HEK293 (cell line): ENCODE results near the gene GTF3C1.

Experiments used
- CTCF ChIA-PET: fragments of 350-600 bp; formaldehyde crosslinking; extraction: SDS; loops from one replicate; lab custom pipeline; 2021; ENCODE audit warnings: antibody characterized with exemption; lab: Yijun Ruan, JAX
- POLR2A ChIA-PET: fragments of 300-600 bp; formaldehyde crosslinking; extraction: SDS; loops from one replicate; lab custom pipeline; 2020; ENCODE audit warnings: antibody characterized with exemption, inconsistent platforms; lab: Yijun Ruan, JAX
- H3K27ac ChIP-seq: fragments of 200-500 bp; sonication (Bioruptor generic); 2 replicates; pipeline ENCODE4 v1.5.1; 2014; ENCODE audit warnings: low read depth, low read length, control low read depth, inconsistent platforms; ENCODE audit errors: extremely low read depth
- H3K36me3 ChIP-seq, 2 experiments: fragments of 200-500 bp in 1 of 2; sonication (Bioruptor generic) in 1 of 2; 1 replicate in 1 of 2; 2 replicates in 1 of 2; pipeline ENCODE4 v1.5.1; 2014 to 2017; ENCODE audit warnings: inconsistent platforms in 2 of 2, low read length in 2 of 2; ENCODE audit not compliant: control insufficient read depth in 2 of 2, insufficient read depth in 1 of 2
- H3K4me1 ChIP-seq: fragments of 200-500 bp; sonication (Bioruptor generic); 2 replicates; pipeline ENCODE4 v1.5.1; 2014; ENCODE audit warnings: mild to moderate bottlenecking, low read length, inconsistent platforms; ENCODE audit not compliant: control insufficient read depth, insufficient read depth
- H3K4me3 ChIP-seq: 2 replicates; pipeline ENCODE4 v1.5.1; 2011; ENCODE audit warnings: low read depth, mild to moderate bottlenecking, control low read depth, low read length, moderate library complexity
- H3K9me3 ChIP-seq: fragments of 200-500 bp; sonication (Bioruptor generic); 2 replicates; pipeline ENCODE4 v1.5.1; 2014; ENCODE audit warnings: low read depth, low read length, inconsistent platforms; ENCODE audit not compliant: control insufficient read depth, insufficient read depth
- GLI4 ChIP-seq: fragments of 450-650 bp; formaldehyde crosslinking; IDR thresholded peaks from 2 replicates; pipeline ENCODE4 v1.5.1; 2016; ENCODE audit warnings: missing biosample characterization, missing genetic modification characterization
- SP2 ChIP-seq: fragments of 450-650 bp; formaldehyde crosslinking; IDR thresholded peaks from 2 replicates; pipeline ENCODE4 v1.5.1; 2016; ENCODE audit warnings: missing biosample characterization, missing genetic modification characterization
- SP3 ChIP-seq: fragments of 450-650 bp; formaldehyde crosslinking; IDR thresholded peaks from 2 replicates; pipeline ENCODE4 v1.5.1; 2016; ENCODE audit warnings: missing biosample characterization, missing genetic modification characterization
- TCF7L2 ChIP-seq: IDR thresholded peaks from 2 replicates; pipeline ENCODE4 v1.6.1; 2011; ENCODE audit warnings: low read depth, mild to moderate bottlenecking, inconsistent platforms, low read length, moderate library complexity, borderline replicate concordance
- ZBTB20 ChIP-seq: fragments of 450-650 bp; formaldehyde crosslinking; IDR thresholded peaks from 2 replicates; pipeline ENCODE4 v1.5.1; 2016; ENCODE audit warnings: missing biosample characterization, missing genetic modification characterization
- ZBTB7A ChIP-seq: fragments of 450-650 bp; formaldehyde crosslinking; IDR thresholded peaks from 2 replicates; pipeline ENCODE4 v1.5.1; 2016; ENCODE audit warnings: low read depth, missing biosample characterization, missing genetic modification characterization
- ZNF133 ChIP-seq: fragments of 450-650 bp; formaldehyde crosslinking; IDR thresholded peaks from 2 replicates; pipeline ENCODE4 v1.5.1; 2016; ENCODE audit warnings: missing biosample characterization, missing genetic modification characterization
- ZNF146 ChIP-seq: fragments of 450-650 bp; formaldehyde crosslinking; IDR thresholded peaks from 2 replicates; pipeline ENCODE4 v1.5.1; 2016; ENCODE audit warnings: missing biosample characterization, missing genetic modification characterization
- ZNF169 ChIP-seq: fragments of 450-650 bp; formaldehyde crosslinking; IDR thresholded peaks from 2 replicates; pipeline ENCODE4 v1.5.1; 2016; ENCODE audit warnings: missing biosample characterization, missing genetic modification characterization
- ZNF19 ChIP-seq: fragments of 450-650 bp; formaldehyde crosslinking; IDR thresholded peaks from 2 replicates; pipeline ENCODE4; 2016; ENCODE audit warnings: missing biosample characterization, missing genetic modification characterization, low read depth
- ZNF23 ChIP-seq: fragments of 450-650 bp; formaldehyde crosslinking; IDR thresholded peaks from 2 replicates; pipeline ENCODE4 v1.5.1; 2016; ENCODE audit warnings: missing biosample characterization, missing genetic modification characterization, borderline replicate concordance
- ZNF404 ChIP-seq: fragments of 450-650 bp; formaldehyde crosslinking; IDR thresholded peaks from 2 replicates; pipeline ENCODE4 v1.5.1; 2017; ENCODE audit warnings: missing biosample characterization, missing genetic modification characterization
- ZNF423 ChIP-seq: fragments of 450-650 bp; formaldehyde crosslinking; IDR thresholded peaks from 2 replicates; pipeline ENCODE4 v1.5.1; 2016; ENCODE audit warnings: missing biosample characterization, missing genetic modification characterization
- ZNF530 ChIP-seq: fragments of 450-650 bp; formaldehyde crosslinking; IDR thresholded peaks from 2 replicates; pipeline ENCODE4 v1.5.1; 2016; ENCODE audit warnings: low read depth, missing biosample characterization, missing genetic modification characterization
- ZNF585B ChIP-seq: fragments of 450-650 bp; formaldehyde crosslinking; IDR thresholded peaks from 2 replicates; pipeline ENCODE4 v1.5.1; 2016; ENCODE audit warnings: missing biosample characterization, missing genetic modification characterization
- ZSCAN30 ChIP-seq: fragments of 450-650 bp; IDR thresholded peaks from 2 replicates; pipeline ENCODE4 v1.5.1; 2018; ENCODE audit warnings: missing biosample characterization, mild to moderate bottlenecking, missing genetic modification characterization, moderate library complexity
- TF ChIP-seq, protein P1 (sequence below): fragments of 450-650 bp; formaldehyde crosslinking; conservative IDR thresholded peaks from 2 replicates; pipeline ENCODE4 v1.5.1; 2016; ENCODE audit warnings: low read depth, missing biosample characterization, missing genetic modification characterization
- TF ChIP-seq, protein P2 (sequence below): fragments of 450-650 bp; formaldehyde crosslinking; IDR thresholded peaks from 2 replicates; pipeline ENCODE4 v1.5.1; 2017; ENCODE audit warnings: missing biosample characterization, missing genetic modification characterization
- TF ChIP-seq, protein P3 (sequence below): fragments of 450-650 bp; formaldehyde crosslinking; IDR thresholded peaks from 2 replicates; pipeline ENCODE4 v1.5.1; 2016; ENCODE audit warnings: missing biosample characterization, missing genetic modification characterization
- TF ChIP-seq, protein P4 (sequence below): fragments of 450-650 bp; formaldehyde crosslinking; IDR thresholded peaks from 2 replicates; pipeline ENCODE4 v1.5.1; 2016; ENCODE audit warnings: missing biosample characterization, missing genetic modification characterization
- TF ChIP-seq, protein P5 (sequence below): fragments of 450-650 bp; formaldehyde crosslinking; IDR thresholded peaks from 2 replicates; pipeline ENCODE4 v1.5.1; 2016; ENCODE audit warnings: missing biosample characterization, missing genetic modification characterization
- TF ChIP-seq, protein P6 (sequence below): fragments of 450-650 bp; formaldehyde crosslinking; IDR thresholded peaks from 2 replicates; pipeline ENCODE4 v1.5.1; 2016; ENCODE audit warnings: missing biosample characterization, missing genetic modification characterization
- TF ChIP-seq, protein P7 (sequence below): fragments of 450-650 bp; formaldehyde crosslinking; IDR thresholded peaks from 2 replicates; pipeline ENCODE4 v1.5.1; 2016; ENCODE audit warnings: missing biosample characterization, missing genetic modification characterization, low read depth

Gene GTF3C1

DNA sequence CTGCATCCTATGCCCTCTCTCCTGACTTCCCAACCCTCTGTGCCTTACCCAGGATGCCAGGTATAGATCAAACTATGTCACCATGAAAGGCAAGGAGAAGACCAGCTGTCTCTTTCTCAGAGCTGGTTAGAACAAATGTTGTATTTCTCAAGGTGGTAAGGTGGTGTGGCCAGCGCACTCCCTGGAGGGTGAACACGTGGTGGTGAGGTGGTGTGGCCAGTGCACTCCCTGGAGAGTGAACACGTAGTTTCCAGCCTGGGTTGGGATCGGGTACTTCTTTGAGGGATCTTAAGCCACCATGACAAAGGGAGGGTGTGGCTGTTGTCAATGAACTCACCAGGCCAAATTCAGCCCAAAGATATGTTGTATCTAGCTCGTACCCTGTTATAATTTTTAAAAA is 27.0 kb upstream of the GTF3C1 start (continued):
- TF ChIP-seq ZNF146 (tag by site-specific recombination) (no peak), ZSCAN30 (tag by site-specific recombination) (no peak), ZNF404 (tag by site-specific recombination) (no peak), SP2 (no peak), ZBTB20 (tag by site-specific recombination) (no peak)
- TF ChIP-seq, protein P1, sequence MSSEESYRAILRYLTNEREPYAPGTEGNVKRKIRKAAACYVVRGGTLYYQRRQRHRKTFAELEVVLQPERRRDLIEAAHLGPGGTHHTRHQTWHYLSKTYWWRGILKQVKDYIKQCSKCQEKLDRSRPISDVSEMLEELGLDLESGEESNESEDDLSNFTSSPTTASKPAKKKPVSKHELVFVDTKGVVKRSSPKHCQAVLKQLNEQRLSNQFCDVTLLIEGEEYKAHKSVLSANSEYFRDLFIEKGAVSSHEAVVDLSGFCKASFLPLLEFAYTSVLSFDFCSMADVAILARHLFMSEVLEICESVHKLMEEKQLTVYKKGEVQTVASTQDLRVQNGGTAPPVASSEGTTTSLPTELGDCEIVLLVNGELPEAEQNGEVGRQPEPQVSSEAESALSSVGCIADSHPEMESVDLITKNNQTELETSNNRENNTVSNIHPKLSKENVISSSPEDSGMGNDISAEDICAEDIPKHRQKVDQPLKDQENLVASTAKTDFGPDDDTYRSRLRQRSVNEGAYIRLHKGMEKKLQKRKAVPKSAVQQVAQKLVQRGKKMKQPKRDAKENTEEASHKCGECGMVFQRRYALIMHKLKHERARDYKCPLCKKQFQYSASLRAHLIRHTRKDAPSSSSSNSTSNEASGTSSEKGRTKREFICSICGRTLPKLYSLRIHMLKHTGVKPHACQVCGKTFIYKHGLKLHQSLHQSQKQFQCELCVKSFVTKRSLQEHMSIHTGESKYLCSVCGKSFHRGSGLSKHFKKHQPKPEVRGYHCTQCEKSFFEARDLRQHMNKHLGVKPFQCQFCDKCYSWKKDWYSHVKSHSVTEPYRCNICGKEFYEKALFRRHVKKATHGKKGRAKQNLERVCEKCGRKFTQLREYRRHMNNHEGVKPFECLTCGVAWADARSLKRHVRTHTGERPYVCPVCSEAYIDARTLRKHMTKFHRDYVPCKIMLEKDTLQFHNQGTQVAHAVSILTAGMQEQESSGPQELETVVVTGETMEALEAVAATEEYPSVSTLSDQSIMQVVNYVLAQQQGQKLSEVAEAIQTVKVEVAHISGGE (tag by site-specific recombination): no peak

DNA sequence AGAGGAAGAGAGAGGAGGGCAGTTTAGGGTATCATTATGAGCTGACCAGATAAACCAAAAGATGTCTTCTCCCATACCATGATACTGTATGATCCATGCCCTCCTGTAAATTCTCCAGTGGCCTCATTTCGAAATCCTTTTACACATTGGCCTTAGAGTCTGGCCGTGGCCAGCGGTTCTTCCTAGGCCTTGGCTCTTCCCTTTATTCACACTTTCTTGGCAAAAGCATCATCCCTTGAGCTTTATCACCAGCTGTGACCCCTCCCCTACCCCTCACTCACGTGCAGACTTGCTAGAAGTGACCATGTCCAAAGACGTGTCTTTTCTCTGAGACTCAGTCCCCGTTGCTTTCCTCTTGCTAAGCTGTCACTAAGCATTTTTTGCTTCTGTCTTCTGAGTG is 23.0 kb upstream of the GTF3C1 start:
- Histone ChIP-seq H3K4me1 (no peaks in the 10 kb centered on the region), H3K27ac (no peak overlapping the region), H3K36me3 (no peaks in the 10 kb centered on the region), H3K9me3 (no peaks in the 10 kb centered on the region), H3K4me3 (no peak overlapping the region)
- ChIA-PET CTCF (interaction anchor here (1.1 kb wide), 1 partner anchor 32 kb away, joined by 3 read pairs; no protein-coding TSS in a partner anchor), POLR2A (no interaction called here)
- TF ChIP-seq ZNF423: no peak
- TF ChIP-seq, protein P2, sequence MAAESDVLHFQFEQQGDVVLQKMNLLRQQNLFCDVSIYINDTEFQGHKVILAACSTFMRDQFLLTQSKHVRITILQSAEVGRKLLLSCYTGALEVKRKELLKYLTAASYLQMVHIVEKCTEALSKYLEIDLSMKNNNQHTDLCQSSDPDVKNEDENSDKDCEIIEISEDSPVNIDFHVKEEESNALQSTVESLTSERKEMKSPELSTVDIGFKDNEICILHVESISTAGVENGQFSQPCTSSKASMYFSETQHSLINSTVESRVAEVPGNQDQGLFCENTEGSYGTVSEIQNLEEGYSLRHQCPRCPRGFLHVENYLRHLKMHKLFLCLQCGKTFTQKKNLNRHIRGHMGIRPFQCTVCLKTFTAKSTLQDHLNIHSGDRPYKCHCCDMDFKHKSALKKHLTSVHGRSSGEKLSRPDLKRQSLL (tag by site-specific recombination): no peak
- no peak for TF ChIP-seq GLI4 (tag by site-specific recombination)
- no peak for TF ChIP-seq ZBTB20 (tag by site-specific recombination)
- no peak for TF ChIP-seq ZNF530 (tag by site-specific recombination)
- no peak for TF ChIP-seq TCF7L2
- no peak for TF ChIP-seq ZNF23 (tag by site-specific recombination)
- TF ChIP-seq ZNF585B (tag by site-specific recombination): no peak
- no peak for TF ChIP-seq SP3
- TF ChIP-seq ZNF133 (tag by site-specific recombination): no peak
- TF ChIP-seq, protein P3, sequence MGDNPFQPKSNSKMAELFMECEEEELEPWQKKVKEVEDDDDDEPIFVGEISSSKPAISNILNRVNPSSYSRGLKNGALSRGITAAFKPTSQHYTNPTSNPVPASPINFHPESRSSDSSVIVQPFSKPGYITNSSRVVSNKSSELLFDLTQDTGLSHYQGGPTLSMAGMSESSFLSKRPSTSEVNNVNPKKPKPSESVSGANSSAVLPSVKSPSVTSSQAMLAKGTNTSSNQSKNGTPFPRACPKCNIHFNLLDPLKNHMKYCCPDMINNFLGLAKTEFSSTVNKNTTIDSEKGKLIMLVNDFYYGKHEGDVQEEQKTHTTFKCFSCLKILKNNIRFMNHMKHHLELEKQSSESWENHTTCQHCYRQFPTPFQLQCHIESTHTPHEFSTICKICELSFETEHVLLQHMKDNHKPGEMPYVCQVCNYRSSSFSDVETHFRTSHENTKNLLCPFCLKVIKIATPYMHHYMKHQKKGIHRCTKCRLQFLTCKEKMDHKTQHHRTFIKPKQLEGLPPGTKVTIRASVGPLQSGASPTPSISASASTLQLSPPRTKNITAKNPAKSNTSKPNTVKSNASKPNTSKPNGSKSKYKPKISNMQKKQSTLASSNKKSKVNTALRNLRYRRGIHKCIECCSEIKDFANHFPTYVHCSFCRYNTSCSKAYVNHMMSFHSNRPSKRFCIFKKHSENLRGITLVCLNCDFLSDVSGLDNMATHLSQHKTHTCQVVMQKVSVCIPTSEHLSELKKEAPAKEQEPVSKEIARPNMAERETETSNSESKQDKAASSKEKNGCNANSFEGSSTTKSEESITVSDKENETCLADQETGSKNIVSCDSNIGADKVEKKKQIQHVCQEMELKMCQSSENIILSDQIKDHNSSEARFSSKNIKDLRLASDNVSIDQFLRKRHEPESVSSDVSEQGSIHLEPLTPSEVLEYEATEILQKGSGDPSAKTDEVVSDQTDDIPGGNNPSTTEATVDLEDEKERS (tag by site-specific recombination): no peak
- no peak for TF ChIP-seq ZBTB7A (tag by site-specific recombination)
- TF ChIP-seq, protein P4, sequence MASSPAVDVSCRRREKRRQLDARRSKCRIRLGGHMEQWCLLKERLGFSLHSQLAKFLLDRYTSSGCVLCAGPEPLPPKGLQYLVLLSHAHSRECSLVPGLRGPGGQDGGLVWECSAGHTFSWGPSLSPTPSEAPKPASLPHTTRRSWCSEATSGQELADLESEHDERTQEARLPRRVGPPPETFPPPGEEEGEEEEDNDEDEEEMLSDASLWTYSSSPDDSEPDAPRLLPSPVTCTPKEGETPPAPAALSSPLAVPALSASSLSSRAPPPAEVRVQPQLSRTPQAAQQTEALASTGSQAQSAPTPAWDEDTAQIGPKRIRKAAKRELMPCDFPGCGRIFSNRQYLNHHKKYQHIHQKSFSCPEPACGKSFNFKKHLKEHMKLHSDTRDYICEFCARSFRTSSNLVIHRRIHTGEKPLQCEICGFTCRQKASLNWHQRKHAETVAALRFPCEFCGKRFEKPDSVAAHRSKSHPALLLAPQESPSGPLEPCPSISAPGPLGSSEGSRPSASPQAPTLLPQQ (tag by site-specific recombination): no peak
- no peak for TF ChIP-seq ZNF169 (tag by site-specific recombination)
- TF ChIP-seq ZNF19 (tag by site-specific recombination): no peak
- TF ChIP-seq, protein P5, sequence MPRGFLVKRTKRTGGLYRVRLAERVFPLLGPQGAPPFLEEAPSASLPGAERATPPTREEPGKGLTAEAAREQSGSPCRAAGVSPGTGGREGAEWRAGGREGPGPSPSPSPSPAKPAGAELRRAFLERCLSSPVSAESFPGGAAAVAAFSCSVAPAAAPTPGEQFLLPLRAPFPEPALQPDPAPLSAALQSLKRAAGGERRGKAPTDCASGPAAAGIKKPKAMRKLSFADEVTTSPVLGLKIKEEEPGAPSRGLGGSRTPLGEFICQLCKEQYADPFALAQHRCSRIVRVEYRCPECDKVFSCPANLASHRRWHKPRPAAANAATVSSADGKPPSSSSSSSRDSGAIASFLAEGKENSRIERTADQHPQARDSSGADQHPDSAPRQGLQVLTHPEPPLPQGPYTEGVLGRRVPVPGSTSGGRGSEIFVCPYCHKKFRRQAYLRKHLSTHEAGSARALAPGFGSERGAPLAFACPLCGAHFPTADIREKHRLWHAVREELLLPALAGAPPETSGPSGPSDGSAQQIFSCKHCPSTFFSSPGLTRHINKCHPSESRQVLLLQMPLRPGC: no peak
- TF ChIP-seq, protein P6, sequence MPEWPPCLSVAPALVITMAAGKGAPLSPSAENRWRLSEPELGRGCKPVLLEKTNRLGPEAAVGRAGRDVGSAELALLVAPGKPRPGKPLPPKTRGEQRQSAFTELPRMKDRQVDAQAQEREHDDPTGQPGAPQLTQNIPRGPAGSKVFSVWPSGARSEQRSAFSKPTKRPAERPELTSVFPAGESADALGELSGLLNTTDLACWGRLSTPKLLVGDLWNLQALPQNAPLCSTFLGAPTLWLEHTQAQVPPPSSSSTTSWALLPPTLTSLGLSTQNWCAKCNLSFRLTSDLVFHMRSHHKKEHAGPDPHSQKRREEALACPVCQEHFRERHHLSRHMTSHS (tag by site-specific recombination): no peak
- TF ChIP-seq, protein P7, sequence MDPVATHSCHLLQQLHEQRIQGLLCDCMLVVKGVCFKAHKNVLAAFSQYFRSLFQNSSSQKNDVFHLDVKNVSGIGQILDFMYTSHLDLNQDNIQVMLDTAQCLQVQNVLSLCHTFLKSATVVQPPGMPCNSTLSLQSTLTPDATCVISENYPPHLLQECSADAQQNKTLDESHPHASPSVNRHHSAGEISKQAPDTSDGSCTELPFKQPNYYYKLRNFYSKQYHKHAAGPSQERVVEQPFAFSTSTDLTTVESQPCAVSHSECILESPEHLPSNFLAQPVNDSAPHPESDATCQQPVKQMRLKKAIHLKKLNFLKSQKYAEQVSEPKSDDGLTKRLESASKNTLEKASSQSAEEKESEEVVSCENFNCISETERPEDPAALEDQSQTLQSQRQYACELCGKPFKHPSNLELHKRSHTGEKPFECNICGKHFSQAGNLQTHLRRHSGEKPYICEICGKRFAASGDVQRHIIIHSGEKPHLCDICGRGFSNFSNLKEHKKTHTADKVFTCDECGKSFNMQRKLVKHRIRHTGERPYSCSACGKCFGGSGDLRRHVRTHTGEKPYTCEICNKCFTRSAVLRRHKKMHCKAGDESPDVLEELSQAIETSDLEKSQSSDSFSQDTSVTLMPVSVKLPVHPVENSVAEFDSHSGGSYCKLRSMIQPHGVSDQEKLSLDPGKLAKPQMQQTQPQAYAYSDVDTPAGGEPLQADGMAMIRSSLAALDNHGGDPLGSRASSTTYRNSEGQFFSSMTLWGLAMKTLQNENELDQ (tag by site-specific recombination): no peak
